KOPT-K1 (cell line): ENCODE results near the gene ADGRG3.
A peak's percentile ranks its signal among the peaks of the same experiment; 100 is the strongest.
"Not testable (repeated sequence)": the region's sequence is repeated elsewhere in the genome, so short reads cannot be mapped to it uniquely, and the experiment has no call there.

Source experiments
- H3K27ac ChIP-seq: fragments of 200-600 bp; sonication (generic); 2 replicates; pipeline ENCODE4 v1.5.1; 2016; ENCODE audit warnings: antibody characterized with exemption, mild to moderate bottlenecking, low read depth, low read length; ENCODE audit not compliant: poor library complexity, severe bottlenecking
- H3K36me3 ChIP-seq: fragments of 200-600 bp; sonication (generic); 2 replicates; pipeline ENCODE4 v1.5.1; 2017; ENCODE audit warnings: antibody characterized with exemption, mild to moderate bottlenecking, low read length, moderate library complexity; ENCODE audit not compliant: insufficient read depth
- H3K9me3 ChIP-seq: fragments of 200-600 bp; sonication (generic); 2 replicates; pipeline ENCODE4 v1.5.1; 2017; ENCODE audit warnings: antibody characterized with exemption, low read length, mild to moderate bottlenecking; ENCODE audit not compliant: insufficient read depth, poor library complexity, severe bottlenecking

ADGRG3 gene

DNA sequence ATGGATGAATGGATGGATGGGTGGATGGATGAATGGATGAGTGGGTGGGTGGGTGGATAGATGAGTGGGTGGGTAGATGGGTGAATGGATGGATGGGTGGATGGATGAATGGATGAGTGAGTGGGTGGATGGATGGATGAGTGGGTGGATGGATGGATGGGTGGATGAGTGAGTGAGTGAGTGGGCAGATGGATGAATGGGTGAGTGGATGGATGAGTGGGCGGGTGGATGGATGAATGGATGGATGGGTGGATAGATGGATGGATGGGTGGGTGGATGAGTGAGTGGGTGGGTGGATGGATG, 61.0 kb downstream of the ADGRG3 start:
- H3K27ac ChIP-seq = no peak overlapping the region
- peaks cover 12% of the 10 kb centered on the region for H3K9me3 ChIP-seq
- no peaks in the 10 kb centered on the region for H3K36me3 ChIP-seq

GRCh38 chr16:57729852-57730251, 61.7 kb downstream of the ADGRG3 start:
- peaks cover 12% of the 10 kb centered on the region for H3K9me3 ChIP-seq
- not testable (repeated sequence) for H3K36me3 ChIP-seq, H3K27ac ChIP-seq

DNA sequence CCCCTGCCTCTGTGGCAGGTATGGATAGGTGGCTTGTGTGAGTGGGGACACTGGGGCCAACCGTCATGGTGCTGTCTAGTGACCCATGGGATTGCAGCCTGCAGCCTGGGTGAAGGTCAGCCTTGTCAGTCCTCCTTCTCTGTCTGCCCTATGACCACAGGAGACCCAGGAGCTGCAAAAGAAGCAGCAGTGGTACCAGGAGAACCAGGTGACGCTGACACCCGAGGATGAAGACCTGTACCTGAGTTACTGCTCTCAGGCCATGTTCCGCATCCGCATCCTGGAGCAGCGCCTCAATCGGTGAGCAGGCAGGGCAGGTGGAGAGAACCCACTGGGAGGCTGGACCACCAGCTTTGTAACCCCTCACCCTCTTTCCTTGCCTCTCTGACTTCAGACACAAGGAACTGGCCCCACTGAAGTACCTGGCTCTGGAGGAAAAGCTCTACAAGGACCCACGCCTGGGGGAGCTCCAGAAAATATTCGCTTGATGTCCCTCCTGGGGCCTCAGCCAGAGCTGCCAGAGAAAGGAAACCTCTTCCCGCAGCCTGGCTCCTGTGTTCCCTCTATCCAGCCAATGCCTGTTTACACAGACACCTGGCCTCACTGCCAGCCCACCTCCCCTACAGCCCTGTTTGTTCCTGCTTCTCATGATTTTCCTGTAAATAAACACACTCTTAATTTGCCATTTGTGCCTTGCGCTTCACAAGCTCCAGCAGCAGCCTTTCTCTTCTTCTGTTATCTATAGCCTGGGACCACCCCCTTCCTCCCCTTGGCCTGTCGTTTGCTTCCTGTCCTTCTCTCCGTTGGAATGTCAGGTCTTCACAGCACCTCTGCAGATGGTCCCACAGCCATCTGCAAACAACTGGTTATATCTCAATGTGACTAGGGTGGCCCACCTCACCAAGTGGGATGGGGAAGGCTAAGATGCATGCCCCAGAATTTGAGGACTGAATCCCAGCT, 62.9 kb downstream of the ADGRG3 start:
- Histone ChIP-seq H3K36me3 (no peaks in the 10 kb centered on the region), H3K9me3 (peaks cover 12% of the 10 kb centered on the region), H3K27ac (no peak overlapping the region)

DNA sequence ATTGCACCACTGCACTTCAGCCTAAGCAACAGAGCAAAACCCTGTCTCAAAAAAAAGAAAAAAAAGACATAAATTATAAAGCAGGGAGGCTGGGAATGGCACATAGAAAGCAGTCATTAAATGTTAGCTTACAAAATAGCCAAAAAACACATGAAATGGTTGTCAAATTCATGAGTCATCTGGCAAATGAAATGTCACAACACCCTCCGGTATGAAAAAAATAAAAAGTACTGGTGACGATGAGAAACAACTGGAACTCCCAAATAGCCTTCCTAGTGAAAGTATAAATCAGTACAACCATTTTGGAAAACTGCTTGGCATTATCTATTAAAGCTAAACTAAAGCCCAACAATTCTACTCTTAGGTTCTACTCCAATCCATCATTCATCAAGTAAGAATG, 63.9 kb downstream of the ADGRG3 start:
- H3K36me3 ChIP-seq = peaks cover 2% of the 10 kb centered on the region; the same call in 1 of the 2 replicates
- no peak overlapping the region for H3K27ac ChIP-seq

GRCh38 chr16:57732714-57733113, 64.6 kb downstream of the ADGRG3 start:
- peaks cover 12% of the 10 kb centered on the region for H3K9me3 ChIP-seq
- H3K36me3 ChIP-seq = peaks cover 9% of the 10 kb centered on the region; the same call in 1 of the 2 replicates
- no peak overlapping the region for H3K27ac ChIP-seq

More for the DNA sequence above, 63.9 kb downstream of the ADGRG3 start:
- peaks cover 12% of the 10 kb centered on the region for H3K9me3 ChIP-seq

DNA sequence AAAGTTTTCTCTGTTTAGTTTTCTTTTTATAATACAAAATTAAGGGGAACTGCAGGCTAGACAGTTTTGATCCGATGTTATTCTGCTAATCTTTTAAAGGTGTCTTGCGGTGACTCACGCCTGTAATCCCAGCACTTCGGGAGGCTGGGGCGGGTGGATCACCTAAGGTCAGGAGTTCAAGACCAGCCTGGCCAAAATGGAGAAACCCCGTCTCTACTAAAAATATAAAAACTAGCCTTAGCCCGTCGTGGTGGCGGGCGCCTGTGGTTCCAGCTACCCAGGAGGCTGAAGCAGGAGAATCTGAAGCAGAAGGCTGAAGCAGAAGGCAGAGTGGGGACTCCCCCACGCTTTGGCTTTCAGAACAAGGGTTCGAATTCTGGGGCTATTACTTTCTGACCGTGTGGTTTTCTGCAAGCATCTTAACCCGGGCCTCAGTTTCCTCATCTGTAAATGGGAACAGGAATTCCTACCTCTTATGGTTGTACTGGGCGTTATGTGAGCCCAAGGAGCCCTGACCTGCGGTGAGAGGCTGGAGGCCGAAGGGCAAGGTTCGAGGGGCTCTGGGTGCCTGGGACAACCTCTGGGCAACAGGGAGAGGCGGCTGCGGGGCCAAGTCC, 66.3 kb downstream of the ADGRG3 start:
- Histone ChIP-seq H3K9me3 (peaks cover 12% of the 10 kb centered on the region), H3K36me3 (peaks cover 14% of the 10 kb centered on the region; the same call in 1 of the 2 replicates), H3K27ac (peak overlapping the region; percentile 82)

GRCh38 chr16:57734925-57735754, 67.0 kb downstream of the ADGRG3 start:
- Histone ChIP-seq H3K9me3 (peaks cover 12% of the 10 kb centered on the region), H3K27ac (peak overlapping the region; percentile 82), H3K36me3 (peaks cover 21% of the 10 kb centered on the region; the same call in 1 of the 2 replicates)

- Histone ChIP-seq H3K27ac (peak within 1 kb of the TSS; percentile 82), H3K9me3 (peaks cover 12% of the 10 kb centered on the region), H3K36me3 (peaks cover 28% of the 10 kb centered on the region; the same call in 1 of the 2 replicates)
Measured at GRCh38 chr16:57735755-57736418, 67.8 kb downstream of the ADGRG3 start, which contains the start of gene KATNB1. Gene KATNB1, plus strand, starts transcription at chr16:57735770. Its CDS starts 1,474 bp downstream, at chr16:57737244.

- Histone ChIP-seq H3K36me3 (peaks cover 36% of the 10 kb centered on the region; the same call in 1 of the 2 replicates), H3K27ac (peak overlapping the region; percentile 56), H3K9me3 (peaks cover 12% of the 10 kb centered on the region)
Measured at GRCh38 chr16:57736419-57737351, 68.6 kb downstream of the ADGRG3 start.

GRCh38 chr16:57738844-57739243, 70.7 kb downstream of the ADGRG3 start:
- Histone ChIP-seq H3K9me3 (no peaks in the 10 kb centered on the region), H3K27ac (no peak overlapping the region), H3K36me3 (peaks cover 57% of the 10 kb centered on the region)
